Astrocyte (in vitro differentiated cells and primary cell): Measurements from ENCODE around the gene FGFR4.

Source experiments
- CTCF ChIP-seq: IDR thresholded peaks from 2 replicates; pipeline ENCODE4 v1.5.1; 2011; ENCODE audit warnings: low read depth, mild to moderate bottlenecking, inconsistent platforms, low read length, moderate library complexity; ENCODE audit not compliant: insufficient read depth
- EZH2 ChIP-seq: IDR thresholded peaks from 2 replicates; pipeline ENCODE4 v1.6.1; 2012; ENCODE audit warnings: mild to moderate bottlenecking, low read length, inconsistent platforms; ENCODE audit not compliant: insufficient read depth

GRCh38 chr5:177094224-177095087 is 7.7 kb downstream of the FGFR4 start:
- TF ChIP-seq CTCF (no peak), EZH2 (no peak)
